Measurements from ENCODE around the gene KLHL40.

The KLHL40 gene, protein sequence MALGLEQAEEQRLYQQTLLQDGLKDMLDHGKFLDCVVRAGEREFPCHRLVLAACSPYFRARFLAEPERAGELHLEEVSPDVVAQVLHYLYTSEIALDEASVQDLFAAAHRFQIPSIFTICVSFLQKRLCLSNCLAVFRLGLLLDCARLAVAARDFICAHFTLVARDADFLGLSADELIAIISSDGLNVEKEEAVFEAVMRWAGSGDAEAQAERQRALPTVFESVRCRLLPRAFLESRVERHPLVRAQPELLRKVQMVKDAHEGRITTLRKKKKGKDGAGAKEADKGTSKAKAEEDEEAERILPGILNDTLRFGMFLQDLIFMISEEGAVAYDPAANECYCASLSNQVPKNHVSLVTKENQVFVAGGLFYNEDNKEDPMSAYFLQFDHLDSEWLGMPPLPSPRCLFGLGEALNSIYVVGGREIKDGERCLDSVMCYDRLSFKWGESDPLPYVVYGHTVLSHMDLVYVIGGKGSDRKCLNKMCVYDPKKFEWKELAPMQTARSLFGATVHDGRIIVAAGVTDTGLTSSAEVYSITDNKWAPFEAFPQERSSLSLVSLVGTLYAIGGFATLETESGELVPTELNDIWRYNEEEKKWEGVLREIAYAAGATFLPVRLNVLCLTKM

DNA sequence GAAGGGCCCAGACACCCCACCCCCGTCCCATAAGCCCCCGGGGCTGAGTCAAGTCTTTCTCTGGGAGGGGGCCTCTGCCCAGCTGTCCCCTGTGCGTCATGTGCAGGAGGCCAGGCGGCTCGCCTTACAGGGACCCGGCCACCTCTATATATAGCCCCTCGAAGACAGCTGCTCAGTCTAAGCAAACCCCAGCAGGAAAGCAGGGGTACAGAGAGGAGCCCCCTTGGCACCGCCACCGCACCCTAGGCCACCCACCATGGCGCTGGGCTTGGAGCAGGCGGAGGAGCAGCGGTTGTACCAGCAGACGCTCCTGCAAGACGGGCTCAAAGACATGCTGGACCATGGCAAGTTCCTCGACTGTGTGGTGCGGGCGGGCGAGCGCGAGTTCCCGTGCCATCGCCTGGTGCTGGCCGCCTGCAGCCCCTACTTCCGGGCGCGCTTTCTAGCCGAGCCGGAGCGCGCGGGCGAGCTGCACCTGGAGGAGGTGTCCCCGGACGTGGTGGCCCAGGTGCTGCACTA is at the start of gene KLHL40:
Gene KLHL40, plus strand, starts transcription at position 175 of the 519 bp plus-strand sequence. Its CDS starts 82 bp downstream, at position 257.
- DNase-seq: no peak

DNA sequence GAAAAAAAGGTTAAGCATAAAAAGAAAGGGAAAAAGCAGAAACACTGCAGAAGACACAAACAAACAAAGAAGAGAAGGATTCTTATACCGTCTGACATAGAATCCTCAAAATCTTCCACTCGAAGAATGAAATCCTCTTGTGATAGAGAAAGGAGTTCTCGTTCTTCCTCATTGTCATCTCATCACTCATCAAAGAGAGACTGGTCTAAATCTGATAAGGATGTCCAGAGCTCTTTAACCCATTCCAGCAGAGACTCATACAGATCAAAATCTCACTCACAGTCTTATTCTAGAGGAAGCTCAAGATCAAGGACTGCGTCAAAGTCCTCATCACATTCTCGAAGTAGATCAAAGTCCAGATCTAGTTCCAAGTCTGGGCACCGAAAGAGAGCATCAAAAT is 48.3 kb upstream of the KLHL40 start:
- DNase-seq: no peak

DNA sequence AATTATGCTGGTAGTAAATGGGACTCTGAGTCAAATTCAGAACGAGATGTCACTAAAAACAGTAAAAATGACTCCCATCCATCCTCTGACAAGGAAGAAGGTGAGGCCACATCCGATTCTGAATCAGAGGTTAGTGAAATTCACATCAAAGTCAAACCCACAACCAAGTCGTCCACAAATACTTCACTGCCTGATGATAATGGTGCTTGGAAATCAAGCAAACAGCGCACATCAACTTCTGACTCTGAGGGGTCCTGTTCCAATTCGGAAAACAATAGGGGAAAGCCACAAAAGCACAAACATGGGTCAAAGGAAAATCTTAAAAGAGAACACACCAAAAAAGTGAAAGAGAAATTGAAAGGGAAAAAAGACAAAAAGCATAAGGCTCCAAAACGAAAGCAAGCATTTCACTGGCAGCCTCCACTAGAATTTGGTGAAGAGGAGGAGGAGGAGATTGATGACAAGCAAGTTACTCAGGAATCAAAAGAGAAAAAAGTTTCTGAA is 46.9 kb upstream of the KLHL40 start:
- no peak for DNase-seq

DNA sequence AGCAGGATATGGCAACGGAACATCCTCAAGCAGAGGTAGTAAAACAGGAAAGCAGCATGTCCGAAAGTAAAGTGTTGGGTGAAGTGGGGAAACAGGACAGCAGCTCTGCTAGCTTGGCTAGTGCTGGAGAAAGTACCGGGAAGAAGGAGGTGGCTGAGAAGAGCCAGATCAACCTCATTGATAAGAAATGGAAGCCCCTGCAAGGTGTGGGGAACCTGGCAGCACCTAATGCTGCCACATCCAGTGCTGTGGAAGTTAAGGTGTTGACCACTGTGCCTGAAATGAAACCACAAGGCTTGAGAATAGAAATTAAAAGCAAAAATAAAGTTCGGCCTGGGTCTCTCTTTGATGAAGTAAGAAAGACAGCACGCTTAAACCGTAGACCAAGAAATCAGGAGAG is 46.1 kb upstream of the KLHL40 start:
- no peak for DNase-seq

DNA sequence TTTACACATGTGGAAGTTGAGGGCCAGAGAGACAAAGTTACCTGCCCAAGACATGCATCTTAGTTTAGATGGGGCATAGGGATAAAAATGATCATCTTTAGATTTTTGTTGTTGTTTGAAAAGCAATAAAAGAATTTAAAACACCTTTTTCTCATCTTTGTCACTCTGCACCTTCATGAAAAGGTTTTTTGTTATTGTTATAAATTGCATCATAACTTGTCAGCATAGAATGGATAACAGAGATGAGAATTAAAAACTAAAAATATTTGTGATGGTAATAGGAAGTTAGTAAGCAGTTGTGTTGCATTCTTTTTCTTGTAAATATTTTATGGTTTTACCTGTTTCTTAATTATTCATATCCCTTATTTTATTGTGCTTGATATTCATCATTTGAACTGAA is 45.2 kb upstream of the KLHL40 start:
- DNase-seq: no peak

DNA sequence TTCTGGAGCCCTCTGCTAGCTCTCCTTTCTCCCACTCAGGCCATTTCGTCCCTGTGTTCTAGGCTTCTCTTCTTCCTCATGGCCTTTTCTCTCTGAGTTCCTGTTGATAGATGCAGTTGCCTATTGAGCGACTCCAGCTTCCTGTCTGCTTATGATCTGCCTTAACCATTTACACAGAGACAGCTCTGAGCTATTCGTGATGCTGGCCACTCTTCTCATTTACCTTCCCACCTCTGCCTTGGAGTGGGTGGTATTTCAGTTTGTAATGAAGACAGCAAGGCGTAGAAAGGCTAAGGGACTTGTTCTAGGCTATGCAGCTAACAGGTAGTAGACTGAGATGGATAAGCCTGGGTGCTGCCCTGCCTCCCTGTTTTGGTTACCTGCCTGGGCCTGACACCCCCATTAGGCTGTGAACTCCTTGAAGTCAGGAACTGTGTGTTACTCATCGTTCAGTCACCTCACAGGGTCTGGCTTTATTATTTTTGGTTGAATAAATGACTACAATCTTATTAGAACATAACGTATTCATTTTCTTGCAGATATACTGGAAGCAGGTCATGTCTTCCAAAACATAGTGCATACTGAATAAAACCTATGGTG is 44.5 kb upstream of the KLHL40 start:
- no peak for DNase-seq

DNA sequence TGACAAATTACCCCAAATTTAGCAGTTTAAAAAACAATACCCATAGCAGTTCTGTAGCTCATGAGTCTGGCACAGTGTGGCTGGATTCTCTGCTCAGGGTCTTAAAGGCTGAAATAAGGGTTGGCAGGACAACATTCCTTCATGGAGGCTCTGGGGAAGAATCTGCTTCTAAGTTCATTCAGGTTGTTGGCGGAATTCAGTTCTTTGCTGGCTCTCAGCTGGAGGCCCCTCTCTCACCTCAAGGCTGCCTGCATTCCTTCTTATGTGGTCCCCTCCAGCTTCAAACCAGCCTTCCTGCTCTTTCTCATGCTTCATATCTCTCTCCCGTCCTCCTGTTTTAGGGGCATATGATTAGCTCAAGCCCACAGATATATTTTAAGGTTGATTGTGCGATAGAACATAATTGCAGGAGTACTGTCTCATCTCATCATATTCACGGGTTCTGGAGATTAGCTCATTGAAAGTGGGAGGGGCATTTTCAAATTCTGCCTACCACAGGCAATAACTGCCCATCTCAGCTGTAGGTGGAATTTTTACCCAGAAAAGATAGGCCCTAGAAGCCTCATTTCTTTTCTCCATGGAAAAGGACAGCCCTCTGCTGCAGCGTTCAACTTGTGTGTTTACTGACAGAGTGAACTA is 37.4 kb upstream of the KLHL40 start:
- no peak for DNase-seq

DNA sequence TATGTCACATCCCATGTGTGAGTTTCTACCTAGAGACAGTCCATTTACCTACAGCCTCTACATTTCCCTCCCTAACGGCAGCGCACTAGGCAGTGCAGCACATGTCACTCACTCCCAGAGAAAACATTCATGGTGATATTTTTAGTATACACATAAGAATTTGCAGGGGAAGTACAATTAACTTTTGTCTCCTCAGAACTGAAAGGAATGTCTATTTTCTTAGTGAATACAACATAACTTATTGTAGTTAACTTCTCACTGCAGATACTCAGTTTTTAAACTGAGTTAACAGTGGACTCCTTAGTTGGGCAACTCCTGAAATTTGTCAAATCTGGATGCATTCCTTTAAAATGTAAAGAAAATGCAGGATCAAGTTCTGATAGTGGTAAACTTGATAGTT is 36.3 kb upstream of the KLHL40 start:
- no peak for DNase-seq

DNA sequence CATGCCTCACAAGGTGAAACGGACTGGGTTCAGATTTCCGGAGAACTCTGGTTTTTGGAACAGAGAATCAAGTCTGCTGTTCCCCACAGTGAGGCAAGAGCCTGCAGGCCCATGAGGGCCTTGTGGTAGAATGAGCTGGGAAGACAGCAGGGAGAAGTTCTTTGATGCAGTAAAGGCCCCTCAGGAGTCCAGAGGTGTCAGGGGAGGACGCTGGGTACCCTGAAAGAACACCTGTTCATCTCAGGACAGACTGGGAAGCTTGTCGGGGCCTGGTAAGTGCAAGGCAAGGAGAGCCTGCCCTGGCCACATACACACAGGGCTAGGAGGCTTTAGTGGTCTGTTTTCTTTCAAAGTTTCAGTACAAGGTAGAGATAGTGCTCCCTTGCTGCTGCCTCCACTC is 35.6 kb upstream of the KLHL40 start:
- no peak for DNase-seq

DNA sequence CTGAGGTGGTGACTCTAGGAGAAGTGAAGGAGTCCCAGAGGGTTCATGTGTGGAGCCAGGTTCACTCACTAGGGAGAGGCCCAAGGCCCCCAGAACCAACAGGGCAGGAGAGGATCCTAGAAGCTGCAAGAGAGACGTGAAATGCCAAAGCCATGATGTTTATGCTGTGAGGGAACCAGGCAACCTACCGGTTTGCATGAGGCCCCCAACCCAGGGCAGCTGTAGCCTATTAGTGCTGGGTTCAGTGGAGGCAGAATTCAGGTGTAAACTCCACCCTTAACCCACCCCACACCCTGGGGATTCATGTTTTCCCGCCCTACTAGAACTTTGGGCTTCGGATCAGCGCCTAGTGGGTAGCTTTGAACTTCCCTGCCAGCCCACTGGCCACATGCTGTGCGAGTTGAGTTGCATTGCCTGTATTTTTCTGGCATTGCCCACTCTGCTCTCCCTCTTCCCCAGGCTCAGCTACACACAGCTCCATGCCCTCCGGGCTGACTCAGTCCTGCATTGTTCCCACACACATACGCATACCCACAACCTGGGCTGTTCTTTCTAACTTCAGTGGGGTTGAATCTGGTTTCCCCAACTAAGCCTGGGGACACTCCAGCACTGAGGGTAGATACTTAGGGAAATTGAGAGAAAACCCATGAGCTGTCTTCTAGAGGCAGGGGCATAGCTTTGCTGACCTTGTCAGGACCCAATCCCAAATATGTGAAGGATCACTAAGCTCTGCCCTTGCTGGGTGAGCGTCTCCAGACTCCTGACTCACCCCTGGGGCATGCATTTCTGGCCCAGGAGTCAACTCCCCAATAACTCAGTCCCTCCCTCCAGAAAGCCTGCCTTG is 33.9 kb upstream of the KLHL40 start:
- no peak for DNase-seq

DNA sequence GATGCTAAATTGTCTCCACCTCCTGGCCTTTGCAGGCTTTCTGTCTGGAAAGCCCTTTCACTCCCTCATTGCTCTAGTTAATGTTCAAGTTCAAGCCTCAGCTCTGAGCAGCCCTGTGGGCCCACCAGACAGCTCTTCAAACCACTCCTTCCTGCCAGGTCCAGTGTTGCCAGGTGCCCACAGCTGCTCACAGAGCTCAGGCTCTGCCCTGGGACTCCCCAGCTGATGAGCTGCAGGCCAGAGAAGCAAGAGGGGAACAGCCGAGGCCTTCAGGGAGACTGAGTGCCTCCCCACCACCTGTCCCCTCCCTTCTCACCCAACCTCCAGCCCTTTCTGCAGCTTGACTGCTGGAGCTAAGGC is 33.1 kb upstream of the KLHL40 start:
- no peak for DNase-seq

DNA sequence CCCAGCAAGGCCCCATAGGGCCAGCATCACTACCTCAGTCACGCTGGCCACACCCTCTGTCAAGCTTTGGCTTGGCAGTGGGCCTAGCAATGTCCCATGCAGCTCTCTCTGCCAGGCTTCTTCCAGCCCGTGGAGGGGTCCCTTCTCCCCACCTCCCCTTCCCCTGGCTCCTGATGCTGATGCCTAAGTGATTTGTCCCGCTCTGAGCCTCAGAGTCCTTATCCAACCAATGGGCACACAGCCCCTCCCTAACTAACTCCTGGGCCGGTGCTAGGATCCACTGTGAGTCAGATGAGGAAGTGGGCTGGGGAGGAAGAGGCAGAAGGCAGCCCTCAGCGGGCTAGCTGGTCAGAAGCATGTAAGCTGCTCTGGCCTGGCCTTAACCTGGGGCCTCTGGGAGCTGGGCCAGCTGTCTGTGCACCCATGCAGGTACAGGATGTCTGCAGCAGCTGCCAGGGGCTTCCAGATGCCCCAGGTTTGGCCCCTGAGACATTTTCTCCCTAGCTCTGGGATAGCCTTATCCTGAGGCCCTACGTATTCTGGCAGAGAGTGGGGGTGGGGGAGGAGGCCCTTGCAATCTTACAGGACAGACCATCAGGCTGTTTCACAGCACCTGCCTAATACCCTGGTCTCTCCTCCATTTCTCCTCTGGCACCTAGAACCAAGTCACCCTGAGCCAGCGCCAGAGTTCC is 32.6 kb upstream of the KLHL40 start:
- no peak for DNase-seq

DNA sequence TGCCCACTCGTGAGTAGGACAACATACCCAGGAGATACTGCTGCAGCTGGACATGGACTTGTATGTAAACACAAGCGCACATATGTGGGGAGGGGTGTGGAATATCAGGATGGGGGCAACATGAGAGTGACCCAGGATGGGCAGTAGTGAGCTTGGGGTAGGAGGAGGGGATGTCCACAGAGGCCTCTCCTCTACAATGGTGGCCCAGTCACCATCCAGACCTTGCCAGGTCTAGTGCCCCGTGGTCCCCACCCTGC is 32.1 kb upstream of the KLHL40 start:
- no peak for DNase-seq

DNA sequence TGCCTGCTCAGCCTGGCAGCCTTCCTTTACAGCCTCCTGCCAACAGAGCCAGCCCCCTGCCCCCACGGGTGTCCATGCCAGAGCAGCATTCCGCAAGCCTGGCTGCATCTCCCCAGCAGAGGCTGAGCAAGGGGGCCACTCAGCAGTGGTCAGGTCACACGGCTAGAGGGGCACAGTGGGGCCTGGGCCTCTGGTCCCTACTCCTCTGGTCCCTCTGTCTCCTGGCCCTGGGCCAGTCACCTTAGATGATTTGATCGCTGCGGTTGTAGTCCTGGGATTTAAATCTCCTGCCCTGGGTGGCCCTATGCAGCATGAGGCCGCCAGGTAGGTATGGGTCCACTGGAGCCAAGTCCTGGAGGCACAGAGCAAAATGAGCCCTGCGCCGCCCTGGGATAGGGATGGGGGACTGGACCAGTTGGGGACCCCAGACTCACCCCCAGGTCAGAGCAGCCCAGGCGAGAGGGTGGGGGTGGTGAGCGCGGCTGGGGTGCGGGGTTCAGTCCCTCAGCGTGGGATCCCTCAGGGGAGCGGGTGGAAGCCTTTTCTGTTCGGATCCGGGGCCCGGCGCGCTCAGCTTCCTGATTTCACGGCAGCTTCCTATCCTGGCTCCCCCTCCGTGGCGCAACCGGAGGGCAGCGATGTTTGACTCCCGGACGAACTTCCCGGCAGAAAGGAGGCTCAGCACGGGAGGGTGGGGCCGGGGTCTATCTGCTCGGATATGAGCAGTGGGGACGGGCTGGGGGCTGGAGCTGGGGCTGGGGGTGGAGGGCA is 31.6 kb upstream of the KLHL40 start, which contains the start of gene ZBTB47:
Gene ZBTB47, plus strand, starts transcription at position 138 of the 771 bp plus-strand sequence. CDS start 4,659 bp downstream, outside the sequence.
- no peak for DNase-seq

DNA sequence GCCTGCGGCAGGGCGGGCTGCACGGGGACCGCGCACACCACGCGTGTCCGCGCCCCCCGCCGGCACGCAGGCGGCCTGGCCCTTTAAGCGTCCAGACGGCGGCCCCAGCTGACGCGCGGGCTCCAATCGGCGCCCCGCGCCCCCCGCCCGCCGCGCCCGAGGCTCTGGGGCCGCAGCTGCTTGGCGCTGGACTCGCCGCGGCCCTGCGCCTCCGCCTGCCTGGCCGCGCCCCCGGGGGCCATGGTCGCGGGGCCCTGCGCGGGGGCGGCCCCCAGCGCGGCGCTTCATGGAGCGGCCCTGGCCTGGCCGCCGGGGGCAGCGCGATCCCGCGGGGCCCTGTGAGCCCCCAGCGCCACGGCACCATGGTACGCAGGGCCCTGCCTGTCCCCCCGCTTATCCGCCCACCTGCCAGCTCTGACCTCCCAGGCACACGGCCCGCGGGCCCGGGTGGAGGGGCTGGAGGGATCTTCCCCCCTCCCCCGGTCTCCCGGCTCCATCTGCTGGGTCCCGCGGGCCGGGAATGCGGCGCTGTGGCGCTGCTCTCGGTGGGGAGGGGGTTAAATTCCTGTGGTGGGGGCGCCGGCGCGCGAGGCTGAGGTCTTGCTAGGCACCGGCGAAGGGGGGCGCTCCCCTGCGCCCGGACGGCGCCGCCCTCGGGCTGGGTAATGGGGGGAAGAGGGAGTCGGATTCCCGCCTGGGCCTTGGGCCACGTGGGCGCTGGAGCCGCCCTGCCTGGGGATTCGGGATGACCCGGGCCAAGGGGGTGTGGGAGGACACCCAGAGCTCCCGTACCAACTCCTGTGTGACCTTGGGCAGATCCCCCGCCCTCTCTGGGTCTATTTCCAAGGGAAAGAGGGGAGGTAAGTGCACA is 30.8 kb upstream of the KLHL40 start:
- DNase-seq: no peak

DNA sequence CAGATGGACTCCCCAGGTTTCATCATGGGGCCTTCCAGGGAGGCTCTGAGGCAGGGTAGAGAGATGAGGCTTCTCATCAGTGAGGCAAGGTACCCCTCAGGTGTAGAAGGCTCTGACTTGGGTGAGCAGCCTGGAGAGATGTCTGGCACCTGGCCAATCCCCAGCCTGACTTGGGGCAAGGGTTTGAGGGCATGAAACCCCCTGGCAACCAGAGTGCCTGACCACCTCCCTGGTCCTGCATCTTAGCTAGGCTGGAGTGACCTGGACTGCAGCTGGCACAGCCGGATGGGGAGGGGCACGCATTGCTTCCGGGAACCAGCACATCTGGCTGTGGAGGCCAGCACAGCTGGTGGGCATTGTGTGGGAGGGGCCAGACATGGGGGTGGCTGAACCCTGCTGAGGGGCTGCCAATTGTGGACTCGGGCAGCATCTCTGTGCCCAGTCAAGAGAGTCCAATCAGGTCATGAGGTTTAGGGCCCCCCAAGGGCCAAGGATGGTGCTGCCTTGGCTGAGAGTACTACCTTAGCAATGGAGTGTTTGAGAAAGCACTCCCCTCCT is 29.9 kb upstream of the KLHL40 start:
- no peak for DNase-seq

DNA sequence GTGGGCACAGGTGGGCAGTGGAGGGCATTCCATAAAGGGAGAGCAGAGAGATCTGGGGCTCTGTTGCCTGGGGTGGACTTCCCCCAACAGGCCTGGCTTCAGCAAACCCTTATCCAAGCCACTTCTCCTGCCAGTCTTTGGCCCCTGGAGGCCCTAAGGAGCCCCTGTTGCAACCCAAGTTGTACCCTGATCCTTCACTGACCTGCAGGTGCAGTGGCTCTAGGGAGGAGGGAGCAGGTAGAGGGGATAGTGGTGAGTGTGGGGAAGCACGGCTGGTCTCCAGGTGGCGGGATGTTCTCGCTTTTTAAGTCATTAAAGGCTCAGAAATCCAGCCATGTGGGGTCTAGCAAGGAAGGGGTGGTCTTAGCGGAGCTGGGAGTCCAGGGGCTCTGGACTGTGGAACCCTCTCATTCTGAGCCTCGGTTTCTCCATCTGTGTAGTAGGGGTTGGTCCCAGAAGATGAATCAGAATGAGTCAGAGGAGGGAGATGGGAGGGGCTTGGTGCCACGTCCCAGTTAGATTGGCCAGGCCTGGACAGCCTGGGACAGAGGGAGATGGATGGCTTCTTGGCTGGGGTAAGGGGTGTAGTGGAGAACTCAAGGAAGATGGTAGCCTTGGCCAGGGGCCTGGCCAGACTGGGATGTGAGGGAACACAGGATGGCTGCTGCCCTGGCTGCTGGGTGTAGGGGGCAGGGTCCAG is 29.2 kb upstream of the KLHL40 start:
- DNase-seq: no peak

DNA sequence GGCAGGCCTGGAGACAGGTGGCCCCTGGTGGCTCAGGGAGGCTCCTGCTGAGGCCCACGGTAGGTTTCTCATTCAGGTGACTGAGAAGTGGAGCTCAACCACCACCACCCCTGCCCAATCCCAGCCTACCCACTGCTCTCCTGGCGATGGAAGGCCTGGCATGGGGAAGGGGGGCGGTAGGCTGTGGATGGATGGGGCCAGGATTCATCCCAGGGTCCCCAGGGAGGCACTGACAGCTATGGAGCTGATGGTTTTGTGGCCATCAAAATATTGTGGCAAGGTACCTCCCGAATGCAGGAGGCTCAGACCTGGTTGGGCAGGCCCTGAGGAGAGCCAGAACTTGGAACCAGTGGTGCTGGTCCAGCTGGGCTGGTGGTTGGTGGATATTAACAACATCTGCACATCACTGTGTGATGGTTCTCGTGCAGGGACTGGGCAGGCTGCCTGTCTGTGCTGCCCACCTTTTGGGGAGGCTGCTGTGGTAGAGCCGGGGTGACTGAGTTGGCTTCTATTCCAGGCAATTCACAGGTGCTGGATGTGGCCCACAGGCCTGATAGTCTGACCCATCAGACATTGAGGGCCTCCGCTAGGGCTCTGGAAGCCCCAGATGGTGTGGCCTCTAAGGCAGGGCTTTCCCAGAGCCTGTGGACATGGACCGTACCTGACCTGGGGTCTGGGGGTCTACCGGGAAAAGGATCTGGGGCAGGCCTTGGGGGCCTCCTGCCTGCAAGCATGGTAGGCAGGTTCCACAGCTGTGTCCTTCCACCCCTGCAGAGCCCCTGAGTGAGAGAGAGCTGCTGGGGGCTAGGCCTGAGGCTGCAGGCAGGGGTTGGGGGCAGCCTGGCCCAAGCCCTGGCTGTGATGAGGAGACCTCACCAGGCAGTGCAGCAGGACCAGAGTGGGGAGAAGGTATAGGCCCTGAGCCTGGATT is 28.4 kb upstream of the KLHL40 start:
- DNase-seq: no peak
